ENCODE measurements around the gene RHOBTB3.

RHOBTB3 gene

GRCh38 chr5:95733107-95733665, 2.0 kb downstream of the RHOBTB3 start:
- DNase-seq, result no peak

DNA sequence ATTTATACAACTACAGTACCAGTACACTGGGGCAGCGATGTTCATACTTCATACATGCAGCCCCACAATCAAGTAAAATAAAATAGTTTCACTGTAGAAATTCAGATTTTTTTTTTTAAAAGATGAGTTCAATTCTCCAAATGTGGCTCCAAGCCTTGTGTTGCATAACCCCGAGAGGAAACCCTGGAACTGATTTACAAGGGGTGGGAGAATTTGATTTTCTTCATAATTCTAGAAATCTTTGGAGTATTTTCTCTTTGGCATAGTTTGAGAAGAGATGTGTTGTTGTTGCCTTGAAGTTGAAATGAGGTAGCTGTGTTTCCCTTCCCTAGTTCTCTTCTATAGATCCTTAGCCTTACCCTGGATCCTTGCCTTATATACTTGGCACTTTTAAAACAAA, 3.1 kb downstream of the RHOBTB3 start:
- no peak for DNase-seq

DNA sequence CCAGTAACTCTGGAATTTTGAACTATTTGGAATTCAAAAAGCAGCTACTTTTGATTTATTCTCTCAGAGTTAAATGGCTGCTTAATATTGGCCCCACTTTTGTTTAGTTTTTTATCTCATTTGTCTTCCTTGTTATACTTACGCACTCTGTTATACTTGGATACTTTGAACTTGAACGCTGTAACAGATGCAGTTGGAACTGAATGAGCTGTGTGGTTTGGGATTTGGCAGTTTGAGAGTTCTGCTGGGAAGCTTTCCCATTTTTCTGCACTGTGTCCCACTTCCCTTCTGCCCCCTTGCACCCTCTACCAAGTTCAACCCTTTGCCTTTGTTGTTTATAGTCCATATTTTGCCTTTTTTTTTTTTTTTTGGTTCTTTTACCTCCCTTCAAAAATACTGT, 3.8 kb downstream of the RHOBTB3 start:
- DNase-seq, result no peak

DNA sequence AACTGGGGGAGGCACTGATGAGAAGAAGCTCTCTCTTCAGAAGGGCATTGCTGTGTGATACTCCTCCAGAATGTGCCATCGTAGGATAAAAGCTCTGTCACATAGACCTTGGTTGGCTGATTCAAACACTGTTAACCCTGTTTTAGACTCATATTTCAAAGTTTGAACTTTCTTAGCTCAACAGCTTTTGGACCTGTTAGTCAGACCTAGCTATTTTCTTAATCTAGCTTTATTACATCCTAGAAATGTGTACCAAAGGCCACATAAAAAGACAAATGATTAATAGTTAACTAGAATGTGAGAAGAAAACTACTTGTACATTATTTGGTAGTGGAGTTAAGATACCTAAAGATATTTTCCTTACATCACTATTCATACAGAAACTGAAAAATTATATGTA, 4.3 kb downstream of the RHOBTB3 start:
- no peak for DNase-seq

DNA sequence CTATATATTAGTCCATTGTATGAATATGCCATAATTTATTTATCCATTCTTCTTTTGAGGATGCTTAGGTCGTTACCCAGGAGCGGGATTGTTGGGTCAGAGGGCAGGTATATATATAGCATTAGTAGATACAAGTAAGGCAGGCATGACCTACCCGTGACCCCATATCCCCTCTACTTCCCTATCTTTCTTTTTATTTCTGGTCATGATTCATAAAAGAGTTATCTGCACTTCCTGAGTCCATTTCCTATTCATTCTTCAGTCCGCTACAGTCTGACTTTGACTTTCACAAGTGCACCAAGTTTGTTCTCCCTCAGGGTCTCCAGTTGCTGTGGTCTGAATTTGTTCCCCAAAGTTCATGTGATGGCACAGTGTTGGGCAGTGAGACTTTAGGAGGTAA, 6.9 kb downstream of the RHOBTB3 start:
- DNase-seq, result no peak

- DNase-seq, result no peak
Measured at GRCh38 chr5:95738834-95739233, 7.7 kb downstream of the RHOBTB3 start.

DNA sequence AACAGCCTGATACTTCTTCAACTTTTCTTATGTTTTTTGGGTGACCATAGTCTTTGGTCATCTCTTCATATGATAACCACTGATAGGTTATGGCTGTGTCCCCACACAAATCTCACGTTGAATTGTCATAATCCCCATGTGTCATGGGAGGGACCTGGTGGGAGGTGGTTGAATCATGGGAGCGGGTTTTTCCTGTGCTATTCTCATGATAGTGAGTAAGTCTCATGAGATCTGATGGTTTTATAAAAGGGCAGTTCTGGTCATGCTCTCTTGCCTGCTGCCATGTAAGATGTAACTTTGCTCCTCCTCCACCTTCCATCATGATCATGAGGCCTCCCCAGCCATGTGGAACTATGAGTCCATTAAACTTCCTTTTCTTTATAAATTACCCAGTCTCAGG, 8.7 kb downstream of the RHOBTB3 start:
- DNase-seq, result no peak

DNA sequence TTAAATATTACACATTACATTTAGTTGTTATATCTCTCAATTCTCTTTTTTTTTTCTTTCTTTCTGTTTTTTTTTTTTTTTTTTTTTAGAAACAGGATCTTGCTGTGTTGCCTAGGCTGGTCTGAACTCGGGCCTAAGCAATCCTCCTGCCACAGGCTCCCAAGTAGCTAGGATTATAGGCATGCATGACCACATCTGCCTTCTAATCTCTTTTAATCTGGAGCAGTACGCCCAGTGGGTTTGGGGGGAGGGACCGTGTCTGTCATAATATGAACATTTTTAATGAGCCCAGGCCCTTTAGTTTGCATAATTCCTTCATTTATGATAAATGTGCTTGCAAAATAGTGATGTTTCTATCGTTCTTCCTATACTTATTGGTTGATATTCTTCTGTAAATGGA, 10.3 kb downstream of the RHOBTB3 start:
- no peak for DNase-seq

GRCh38 chr5:95743232-95743631, 12.1 kb downstream of the RHOBTB3 start:
- no peak for DNase-seq

DNA sequence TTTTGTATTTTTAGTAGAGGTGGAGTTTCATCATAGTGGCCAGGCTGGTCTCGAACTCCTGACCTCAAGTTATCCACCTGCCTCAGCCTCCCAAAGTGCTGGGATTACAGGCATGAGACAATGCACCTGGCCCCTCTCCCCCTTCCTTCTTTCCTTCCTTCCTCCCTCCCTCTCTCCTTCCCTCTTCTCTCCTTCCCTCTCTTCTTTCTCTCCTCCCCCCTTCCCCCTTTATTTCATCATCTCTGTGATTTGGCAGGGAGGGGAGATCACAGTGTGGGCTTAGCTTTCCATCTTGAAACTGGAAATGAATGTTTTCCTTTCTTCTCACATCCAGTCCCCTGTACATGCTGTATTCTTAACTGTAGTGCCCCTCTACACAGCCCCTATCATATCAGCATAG, 12.7 kb downstream of the RHOBTB3 start:
- no peak for DNase-seq

GRCh38 chr5:95746194-95746593, 15.1 kb downstream of the RHOBTB3 start:
- no peak for DNase-seq

- no peak for DNase-seq
Measured at GRCh38 chr5:95746722-95747679, 15.9 kb downstream of the RHOBTB3 start.

DNA sequence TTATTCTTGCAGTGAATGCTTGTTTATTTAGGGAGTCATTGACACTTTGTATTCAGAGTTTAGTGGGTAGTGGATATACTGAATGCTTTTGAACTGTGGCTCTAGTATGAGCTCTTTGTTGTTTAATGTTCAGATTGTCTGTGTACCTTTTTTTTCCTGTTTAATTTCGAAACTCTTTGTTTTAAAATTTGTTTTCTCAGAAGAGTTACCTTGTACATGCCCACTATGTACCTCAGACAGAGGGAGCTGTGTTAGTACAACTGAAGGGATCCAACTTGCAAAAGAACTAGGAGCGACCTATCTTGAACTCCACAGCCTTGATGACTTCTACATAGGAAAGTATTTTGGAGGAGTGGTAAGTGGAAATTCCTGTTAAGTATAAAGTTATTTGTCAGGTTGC, 17.0 kb downstream of the RHOBTB3 start:
- no peak for DNase-seq

DNA sequence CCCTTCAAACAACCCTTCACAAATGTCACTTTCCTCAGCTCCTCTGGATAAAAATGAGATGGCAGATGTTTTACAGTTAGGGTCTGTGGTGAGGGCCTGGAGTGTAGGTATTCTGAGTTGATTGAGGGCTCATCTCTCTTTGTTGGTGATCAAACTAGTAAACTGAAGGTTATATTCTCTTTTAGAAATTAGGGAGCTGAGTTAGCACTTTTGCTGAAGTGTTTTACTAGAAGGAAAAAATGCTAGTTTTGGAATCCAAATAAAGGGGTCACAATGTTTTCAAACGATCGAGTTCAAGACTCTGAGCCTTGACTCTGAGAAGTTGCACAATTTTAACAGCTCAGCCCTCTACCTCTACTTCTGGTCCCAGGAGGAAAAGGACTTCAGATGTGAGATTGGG, 23.4 kb downstream of the RHOBTB3 start:
- no peak for DNase-seq

DNA sequence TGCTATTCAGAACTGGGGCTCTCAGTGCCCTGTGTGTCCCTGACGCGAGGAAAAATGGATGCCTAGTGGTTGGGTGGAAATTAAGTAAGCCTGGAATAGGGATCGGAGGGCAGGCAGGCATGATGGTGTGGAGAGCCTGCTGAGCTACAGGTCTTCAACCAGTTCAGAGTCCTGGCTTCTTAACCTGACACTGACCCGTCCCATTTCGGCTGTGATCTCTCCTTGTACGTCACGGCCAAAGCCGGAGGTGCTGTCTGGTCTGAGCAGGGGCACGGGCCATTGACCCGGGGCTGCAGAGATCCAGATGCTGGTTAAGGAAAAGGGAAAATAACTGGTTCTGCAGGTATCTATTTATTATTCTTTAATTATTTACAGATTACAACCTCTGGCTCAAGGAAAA, 27.9 kb downstream of the RHOBTB3 start:
- DNase-seq, result no peak

DNA sequence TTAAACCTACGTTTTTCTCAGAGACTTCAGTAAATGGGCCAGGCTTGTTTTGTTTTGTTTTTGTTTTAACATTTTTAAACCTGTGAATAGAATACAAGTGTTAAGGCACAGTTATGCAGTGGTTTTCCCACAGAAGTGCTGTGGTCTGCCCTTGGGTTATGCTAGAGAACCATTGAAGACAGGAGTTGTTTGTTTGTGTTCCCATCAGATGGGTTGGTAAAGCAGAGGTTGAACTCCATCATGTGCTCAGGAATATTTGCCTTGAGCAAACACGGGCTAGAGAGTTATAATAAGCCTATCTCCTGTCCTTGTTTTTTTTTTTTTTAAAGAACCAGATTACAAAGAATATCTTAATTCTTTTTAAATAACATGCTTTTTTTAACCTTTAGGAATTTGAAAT, 28.5 kb downstream of the RHOBTB3 start:
- DNase-seq, result peak; percentile 23

DNA sequence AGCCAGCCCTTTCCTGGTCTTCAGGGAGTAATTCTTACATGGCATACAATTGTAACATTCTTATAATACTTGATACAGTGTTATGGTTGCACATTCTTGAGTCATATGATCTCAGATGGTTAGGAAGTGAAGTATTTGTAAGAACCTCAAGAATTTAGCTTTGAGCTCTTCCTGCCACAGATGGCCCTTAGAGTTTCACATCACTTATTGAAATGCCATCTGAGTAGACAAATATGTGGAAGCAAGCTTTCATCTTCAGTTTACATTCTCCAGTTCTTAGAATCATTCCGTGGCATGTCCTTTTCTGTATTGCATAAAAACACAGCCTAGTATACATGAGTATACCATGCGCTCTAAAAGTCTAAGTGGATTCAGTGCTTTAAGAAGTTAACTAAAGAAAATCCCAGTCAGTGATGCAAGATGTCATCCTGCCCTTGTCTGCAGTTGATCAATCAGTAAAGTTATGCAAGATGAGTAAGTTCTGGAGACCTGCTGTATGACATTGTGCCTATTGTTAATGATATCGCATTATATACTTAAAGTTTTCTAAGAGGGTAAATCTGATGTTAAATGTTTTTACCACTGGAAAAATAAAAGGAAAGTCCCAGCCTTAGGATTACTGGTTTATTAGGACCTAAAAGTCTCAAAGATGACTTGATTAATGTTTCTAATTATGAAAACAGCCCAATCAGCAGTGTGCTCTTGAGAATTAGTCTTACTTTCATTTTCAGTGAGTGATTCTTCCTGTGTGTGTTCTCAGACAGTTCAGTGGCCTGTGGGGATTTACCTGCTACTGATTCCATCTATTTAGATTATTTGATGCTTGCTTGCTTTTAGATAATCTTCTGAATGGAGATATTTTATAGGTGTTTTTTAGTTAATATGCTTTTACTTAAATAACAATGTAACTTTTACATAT, 29.4 kb downstream of the RHOBTB3 start:
- no peak for DNase-seq

GRCh38 chr5:95761771-95762651, 30.9 kb downstream of the RHOBTB3 start:
- DNase-seq, result no peak

GRCh38 chr5:95762652-95763041, 31.5 kb downstream of the RHOBTB3 start:
- no peak for DNase-seq

GRCh38 chr5:95763941-95764340, 32.8 kb downstream of the RHOBTB3 start:
- DNase-seq, result no peak

DNA sequence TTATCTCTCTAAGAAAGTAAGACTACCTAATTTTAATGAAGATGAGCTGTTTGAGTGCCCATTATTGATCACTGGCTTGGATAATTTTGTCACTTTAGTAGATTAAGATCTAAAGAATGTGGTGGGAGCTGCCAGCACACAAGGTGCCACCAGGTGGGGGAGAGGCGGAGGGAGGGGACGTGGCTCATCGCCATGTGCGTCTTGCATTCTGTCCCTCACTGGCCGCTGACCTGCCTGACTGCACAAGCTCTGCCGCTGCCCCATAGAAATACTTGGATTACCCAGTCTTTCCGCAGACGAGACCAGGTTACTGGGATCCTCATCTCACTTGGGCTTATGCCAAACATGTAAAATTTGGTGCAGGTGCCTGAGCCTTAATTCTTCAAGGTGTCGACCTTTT, 37.6 kb downstream of the RHOBTB3 start:
- no peak for DNase-seq
